AG20443 (cell line): Measurements from ENCODE around the gene MAML2.
A peak's percentile ranks its signal among the peaks of the same experiment; 100 is the strongest.

Source experiments
- DNase-seq: peaks from one replicate; pipeline ENCODE4 v3.0.0; 2012; ENCODE audit warnings: low spot score, mixed read lengths

The MAML2 gene

DNA sequence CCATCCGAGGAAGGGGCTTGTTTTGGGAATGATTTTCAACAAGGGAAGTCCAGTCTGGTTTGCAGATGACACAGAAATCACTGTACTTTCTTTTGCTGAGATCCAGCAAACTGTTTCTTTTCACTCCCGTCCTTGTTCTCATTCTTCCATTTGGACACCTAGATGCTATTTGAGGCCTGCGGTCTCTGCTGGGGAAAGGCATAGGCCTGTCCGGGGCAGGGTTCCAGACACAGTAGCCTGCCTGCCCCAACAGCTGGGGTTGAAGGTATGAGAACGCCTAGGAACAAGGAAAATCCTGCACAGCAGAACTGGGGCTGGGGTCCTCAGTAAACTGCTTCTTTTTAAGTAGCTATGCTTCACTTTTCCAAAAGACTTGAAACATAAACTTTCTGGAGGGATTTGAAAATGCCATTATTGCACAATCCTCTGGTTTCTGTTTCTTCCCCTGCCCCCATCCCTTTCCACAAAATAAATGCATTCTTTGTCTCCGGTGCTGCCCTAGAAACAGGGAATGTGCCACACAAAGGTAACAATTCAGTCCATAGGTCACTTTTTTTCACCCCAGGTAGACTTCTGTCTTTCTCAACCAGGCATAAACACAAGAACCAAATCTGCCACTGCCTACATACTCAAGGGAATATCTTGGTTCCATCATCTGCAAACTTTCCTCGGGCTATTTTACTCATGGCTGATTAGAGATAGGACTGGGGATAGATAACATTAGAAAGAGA lies 244.3 kb downstream of the MAML2 start:
- no peak for DNase-seq

DNA sequence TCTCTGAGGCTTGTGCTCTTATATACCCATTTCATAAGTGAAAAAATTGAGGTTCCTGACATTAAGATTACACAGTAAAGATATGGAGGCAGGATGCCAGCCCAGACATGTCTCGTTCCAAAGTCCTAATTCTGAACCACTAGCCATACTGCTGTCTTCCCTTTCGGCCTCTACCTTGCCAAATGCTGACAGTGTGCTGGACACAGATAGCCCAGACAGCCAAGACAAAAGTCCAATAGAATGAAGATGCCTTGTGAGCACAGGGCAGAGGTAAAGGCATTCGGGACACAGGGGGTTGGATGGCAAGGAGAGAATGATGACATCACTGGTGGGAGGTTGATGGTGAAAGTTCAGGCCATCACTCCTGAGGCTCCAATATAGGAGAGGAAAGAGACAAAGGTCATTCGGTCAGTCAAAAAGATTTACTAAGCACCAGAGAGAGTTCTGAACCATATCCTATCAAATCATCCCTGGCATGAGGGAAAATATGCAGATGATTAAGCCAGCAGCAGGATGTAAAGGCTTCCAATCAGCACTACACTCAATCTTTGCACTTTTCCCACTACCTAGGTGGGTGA lies 245.1 kb downstream of the MAML2 start:
- DNase-seq = no peak

DNA sequence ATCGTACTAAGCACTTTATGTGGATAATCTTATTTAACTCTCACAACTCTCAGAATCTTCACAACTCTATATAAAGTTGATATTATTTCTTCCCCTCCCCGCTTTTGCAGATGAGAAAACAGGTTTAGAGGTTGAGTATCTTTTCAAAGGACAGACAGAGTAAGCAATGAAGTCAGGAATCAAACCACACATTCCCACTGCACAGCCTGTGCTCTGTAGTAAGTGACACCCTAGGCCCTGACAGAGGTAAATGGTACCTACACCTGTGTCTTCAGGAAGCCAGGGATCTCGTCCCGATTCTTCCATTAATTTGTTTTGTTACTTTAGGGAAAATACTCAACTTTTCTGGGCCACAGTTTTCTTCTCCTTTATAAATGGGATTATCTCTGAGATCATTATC lies 246.6 kb downstream of the MAML2 start:
- no peak for DNase-seq

DNA sequence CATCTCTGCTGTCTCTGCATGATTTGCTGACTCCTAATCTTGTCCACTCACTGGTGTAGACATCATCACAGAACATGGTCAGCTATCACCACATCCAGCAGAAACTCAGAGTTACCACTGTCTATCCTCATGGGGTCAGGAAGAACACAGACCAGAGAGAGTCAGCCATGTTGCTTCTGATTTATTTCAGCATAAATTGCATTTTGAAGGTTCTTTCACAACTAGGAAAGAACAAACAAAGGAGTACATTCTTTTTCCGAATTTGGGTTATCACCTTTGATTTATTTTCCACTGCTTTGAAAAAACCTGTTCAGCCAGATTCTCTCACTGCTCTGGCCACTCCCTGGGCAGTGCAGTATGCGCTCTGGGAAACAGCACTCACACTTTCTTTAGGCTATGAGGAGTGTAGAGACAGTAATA lies 247.1 kb downstream of the MAML2 start:
- no peak for DNase-seq

DNA sequence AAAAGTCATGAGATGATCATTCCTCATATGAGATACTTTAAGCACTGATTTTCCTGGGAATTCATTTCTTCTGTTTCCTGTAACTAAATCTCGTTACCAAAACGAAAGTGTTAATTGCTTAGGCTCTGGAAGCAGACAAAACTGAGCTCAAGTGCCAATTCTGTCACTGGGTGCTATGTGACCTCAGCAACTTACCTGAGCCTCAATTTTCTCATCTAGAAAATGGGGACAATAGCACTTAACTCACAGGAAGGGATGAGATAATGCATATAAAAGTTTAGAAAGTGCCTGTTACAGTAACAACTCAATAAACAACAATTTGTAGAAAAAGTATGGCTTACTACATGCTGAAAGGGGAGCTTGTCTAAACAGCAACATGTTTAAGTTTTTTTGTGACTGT lies 248.8 kb downstream of the MAML2 start:
- DNase-seq = no peak

DNA sequence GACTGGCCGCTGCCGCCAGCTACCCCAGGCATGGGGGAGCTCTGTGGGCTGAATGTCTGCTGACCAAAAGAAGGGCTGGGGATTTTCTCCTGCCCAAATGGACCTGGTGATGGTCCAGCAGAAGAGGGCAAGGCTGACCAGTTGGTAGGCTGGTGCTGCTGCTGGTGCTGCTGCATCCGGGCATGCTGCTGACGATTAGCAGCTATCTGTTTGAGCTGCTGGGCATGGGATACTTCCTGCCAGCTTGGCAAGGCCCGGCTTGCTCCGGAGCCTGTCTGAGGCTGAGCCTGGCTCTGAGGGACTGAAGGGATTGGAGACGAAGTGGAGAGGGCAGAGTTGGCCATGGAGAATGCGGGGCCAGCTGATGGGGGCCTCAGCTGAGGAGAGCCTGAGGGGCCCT lies 250.5 kb downstream of the MAML2 start:
- DNase-seq = no peak

DNA sequence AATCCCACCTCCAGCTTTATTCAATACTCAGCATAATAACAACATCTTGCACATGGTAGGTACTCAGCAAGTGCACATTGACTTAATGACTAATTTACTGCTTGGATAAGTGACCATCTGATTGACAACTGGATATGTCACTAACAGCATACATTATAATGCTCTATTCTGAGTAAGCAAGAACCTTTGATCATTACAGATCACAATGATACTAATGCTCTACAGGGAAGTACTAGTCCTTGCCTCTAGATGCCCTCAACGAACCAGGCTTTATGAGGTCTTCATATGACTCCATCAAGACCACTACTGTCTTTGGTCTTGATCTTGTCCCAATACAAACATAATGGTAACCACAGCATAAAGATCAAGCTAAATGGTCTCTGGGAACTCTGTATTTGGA lies 251.5 kb downstream of the MAML2 start:
- no peak for DNase-seq

DNA sequence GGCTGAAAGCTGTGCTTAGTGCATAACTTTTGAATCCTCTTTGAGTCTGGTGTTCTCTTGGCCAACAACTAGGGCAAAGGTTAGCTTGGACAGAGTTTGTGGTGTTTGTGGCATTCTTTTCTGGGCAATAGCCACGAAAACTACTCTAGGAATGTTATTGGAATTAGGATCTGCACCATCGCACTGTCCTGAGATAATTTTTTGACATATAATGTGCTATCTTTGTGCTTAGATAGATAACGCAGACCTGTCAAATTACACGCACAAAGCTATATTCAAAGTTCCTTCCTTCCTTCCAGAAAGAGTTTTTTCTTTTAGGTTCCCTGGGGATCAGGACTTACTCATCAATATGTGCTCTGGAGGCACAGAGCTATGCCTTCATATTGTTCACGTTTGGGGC lies 252.3 kb downstream of the MAML2 start:
- peak; percentile 74 for DNase-seq

DNA sequence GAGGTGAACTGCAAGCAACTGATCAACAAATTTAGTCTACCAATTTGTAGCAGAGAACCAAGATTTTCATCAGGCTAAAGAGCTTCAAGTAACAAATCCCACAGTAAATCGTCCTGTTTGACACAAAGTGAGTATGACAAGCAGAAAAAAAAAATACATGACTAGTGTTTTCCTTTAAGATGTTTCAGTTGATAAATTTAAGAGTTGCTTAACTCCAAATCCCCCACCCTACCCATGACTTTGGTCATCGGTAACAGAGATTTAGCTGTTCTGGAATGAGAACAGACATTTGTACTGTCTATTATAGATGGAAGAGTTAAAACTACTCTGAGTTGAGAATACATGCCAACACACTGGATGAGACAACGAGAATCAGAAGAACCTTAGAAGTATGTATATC lies 254.1 kb downstream of the MAML2 start:
- DNase-seq = no peak

DNA sequence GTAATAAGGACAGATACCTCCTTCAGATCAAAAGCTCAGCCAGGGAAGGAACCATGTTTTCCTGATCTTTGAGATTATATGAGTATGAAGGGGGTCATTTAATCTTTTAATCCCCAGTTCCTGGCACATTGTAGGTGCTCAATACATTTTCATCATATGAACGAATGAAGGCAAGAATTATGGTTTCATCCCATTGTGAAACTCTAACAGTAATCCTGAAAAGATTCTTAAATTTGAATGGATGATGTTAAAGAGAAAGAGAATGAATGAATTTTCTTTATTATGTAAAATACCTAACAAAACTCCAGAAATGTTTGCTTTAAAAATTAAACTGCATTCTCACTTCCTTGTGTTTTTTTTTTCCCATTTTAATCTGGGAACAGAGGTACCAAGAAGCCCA lies 256.9 kb downstream of the MAML2 start:
- no peak for DNase-seq

DNA sequence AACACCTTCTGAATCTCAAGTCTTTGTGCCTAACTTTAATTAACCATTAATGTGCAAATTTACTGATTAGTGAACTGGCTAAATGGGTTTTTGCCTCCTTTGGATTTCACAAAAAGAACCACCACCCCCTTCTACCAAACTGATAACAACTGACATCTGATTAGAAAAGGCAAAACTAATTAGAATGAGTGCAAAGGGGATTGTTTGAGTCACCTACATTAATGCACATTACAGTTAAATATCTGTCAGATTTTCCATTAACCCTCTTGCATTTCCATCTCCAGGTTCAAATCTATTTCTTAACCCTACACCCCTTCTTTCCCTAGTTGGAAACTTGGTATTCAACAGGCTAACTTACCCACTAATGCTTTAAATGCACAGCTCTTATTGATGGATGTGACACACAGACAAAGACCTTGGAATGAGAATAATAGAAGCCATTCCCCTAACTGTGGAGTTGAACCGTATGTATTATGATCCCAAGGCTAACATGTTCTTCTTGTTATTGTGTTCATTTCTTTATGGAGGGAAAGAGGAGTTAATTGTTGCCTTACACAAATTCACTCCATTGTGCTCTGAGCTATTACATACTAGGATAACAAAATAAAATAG lies 257.6 kb downstream of the MAML2 start:
- DNase-seq = no peak

DNA sequence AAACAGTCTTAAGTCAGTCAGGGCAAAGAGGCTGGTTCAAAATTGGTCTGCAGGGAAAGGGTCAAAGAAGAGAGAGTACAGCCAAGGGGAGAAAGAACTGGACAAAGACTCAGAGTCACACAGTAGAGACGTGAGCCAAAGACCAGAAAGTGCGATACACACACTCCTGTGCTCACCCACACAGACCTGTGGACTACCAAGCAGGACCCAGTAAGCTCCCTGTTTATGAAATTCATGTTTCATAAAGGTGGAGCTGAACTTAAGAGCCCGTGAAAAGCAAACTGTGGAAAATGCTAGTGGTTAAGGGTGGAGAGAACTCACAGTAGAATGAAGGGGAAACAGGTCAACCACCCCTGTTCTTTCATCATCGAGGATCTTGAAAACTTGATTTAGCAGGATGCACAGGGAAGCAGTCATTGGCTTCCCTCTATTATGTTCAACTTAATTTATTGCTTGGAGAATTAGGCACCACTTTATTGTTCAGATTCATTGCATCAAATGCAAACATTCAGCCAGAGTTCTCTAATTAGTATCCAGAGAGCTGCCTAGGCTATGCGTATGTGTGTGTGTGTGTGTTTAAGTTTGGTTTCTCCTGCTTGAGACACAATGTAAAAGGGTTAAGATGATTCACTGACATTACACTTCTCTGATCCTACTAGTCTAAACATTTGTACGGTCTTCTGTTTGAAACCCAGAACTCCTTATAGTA lies 258.2 kb downstream of the MAML2 start:
- DNase-seq = no peak

DNA sequence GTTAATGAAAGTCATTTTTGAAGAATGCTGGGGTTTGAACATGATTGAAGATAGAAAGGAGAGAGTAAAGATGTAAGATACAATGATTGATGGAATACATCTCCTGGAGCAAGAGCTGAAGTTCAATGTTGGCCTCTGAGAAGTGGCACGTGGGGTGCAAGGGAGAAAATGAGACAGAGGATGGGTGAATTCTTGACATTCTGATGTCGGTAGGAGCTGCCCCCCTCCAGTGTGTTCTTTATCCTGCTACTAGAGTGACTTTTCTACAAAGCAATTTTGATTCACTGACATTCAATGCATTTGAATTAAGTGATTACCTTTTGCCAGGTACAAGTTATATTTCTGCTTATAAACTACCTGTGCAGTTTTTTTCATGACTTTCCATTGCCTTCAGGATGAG lies 260.1 kb downstream of the MAML2 start:
- no peak for DNase-seq

DNA sequence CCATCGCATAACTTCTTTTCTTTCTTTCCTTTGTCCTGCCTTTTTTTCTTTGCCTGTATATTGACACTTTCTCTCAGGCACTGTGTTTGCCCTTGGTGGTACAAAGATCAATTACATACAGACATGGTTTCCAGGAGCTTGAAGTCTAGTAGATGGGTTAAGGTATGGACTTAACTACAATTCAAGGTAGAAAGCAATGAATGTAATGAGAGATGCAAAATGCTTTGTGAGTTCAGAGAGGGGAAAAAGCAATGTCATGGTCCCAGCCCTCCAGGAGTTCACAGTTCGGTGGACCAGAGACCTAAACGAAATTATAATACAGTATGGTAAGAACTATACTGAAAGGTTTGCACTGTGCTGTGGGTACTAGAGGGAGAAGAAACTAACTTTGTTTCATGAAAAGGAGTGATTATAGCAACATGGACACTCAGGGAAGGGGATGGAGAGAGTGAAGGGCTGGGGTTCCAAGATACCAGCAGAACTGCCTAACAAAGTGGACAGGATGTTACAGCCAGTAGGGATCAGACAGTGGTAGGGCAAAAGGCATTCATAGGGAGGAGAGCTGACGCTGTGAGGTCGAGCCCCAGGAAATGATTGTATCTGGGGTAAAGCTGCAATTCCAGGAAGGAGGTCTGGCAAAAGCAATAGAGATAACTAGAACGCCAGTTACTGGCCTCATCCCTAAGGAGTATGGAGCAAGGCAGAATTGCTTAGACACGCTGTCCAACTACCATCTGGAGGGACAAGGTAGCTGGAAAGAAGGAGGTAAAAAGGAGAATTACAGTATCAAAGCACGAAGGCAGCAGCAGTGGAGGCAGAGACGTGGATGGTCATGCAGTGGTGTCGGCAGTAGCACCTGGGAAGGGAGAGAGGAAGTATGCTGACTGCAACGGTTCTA lies 260.7 kb downstream of the MAML2 start:
- DNase-seq = no peak

DNA sequence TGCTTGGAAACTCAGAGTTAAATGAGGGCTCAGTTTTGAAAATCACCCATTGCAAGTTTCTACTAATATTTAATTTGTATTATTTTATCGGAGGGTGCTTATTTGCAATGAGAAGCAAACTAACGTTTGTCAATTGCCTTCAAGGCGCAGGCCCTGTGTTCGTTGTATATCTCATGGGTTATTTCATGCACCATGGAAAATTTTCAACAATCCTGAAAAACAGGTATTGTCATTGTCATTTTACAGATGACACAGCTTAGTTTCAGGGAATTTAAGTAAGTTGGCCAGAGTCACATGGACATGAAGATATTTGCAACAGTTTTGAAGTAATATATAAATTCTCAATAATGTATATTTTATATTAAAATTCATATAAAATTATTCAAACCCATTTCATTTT lies 261.4 kb downstream of the MAML2 start:
- DNase-seq = no peak

DNA sequence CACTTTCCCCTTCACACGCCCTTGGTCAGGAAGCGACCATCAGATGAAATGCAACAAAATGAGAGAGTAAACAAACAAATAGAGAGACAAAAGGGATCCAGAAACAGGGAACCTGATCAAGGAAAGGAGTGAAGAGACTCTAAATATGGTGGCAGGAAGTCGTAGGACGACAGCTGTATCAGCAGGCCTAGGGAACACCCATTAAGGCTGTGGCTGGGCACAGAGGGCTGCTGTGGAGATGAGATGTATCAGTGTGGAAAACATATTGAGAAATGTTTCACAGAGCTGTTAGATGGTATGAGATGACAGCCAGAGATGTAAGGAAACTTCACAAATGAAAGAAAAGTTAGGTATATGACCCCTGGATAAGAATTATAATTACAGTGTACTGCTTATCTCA lies 263.3 kb downstream of the MAML2 start:
- no peak for DNase-seq

DNA sequence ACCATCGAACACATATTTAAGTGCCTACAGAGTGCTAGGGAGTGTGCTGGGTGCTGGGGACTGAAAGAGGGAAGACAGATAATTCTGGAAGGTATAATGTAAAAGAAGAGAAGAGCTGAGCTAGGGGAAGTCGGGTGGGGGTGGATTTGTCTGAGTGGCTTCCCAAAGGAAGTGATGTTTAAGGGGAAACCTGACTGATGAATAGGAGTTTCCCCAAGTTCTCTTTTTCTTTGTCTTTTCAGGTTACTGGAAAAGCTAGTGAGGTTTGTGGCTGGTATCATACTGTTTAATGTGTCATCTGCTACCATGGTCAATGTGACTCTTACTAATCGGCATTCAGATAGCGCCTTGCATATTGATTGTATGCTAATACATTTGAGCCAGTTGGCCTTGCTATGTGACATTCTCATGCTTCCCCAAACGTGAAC lies 267.4 kb downstream of the MAML2 start:
- DNase-seq = no peak

DNA sequence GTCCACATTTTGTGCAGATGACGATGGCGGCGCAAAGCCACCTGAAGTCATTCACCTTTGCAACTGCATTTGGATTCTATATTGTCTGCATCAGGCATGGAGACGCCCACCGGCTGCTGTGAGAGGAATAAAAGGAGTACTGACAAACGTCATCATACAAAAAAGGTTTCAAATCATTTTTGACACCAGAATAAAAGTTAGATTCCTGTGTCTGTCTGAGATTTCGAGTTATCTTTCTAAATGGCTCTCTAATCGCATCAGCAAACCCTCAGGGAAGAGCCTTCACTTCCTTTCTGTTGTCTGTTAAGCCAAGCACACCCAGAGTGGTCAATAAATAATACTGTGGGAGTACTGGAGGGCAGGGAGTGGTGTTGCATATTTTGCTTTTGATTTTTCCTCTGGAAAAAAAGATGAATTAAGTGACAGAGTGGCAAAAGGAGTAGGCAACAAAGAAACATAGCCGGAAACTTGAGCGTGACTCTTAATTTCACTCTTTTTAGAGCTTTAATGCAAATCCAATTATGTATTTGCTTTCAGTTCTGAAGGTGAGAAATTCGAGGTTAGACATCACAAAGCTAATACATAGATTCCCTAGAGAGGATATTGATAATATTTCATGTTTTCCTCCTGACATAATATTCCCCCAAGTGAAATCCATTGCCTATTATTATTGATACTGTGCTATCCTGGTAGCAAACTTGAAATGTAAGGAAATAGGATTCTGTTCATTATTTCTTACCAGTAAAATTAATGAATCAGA lies 268.3 kb downstream of the MAML2 start:
- no peak for DNase-seq

DNA sequence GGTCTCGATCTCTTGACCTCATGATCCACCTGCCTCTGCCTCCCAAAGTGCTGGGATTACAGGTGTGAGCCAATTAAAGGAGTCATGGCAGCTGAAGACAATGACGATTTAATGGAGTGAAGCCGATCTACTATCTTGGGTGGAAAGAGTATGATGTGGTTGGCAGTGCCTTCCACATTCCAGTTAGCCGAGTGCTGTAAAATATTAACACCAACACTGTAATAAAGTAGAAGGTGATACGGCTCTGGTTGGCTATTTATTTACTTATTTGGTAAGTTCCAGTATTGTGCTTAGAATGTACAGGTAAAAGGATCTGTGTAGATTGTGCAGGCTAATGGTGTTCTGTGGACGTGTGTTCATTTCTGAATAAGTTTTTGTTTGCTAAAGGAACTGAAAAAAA lies 269.5 kb downstream of the MAML2 start:
- DNase-seq = no peak

DNA sequence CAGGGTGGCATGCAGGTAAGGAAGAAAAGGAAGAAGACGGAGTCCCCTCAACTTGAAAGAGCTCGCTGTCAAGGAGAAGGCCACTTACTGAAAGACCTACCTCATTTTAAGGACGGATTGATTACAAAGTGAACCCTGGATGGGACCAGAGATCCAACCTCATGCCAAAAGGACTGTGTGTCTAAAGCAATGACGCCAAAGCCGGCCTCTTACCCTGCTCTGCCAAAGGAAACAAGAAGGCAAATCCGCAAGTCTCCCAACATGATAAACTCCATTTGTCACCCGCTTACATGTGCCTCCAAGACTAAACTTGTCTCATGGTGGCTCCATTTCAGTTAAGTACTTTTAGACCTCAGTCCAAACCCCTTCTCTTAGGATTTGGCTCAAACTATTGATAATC lies 270.4 kb downstream of the MAML2 start:
- no peak for DNase-seq

DNA sequence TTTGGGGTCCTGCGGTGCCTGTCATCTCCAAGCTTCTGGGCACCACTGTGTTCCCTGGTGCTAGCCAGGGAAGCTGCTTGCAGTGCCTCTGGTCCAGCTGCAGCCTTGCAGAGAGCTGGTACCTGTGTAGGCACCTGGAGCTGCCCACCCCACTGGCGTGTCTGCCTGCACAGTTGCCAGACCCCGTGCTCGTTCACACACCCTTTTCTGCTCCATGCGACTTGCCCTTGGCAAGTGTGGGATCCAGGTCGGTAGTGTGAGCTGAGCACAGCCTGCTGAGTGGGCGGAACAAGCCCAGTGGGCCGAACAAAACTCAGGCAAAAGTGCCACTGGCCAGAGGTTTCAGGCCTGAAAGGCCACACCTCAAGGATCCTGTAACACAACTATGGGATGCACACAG lies 272.5 kb downstream of the MAML2 start:
- no peak for DNase-seq
